Measurements from ENCODE around the gene FMN1.

The FMN1 gene

GRCh38 chr15:33236841-33237509 is 42.5 kb upstream of the FMN1 start:
- no peak overlapping the region for H3K27ac ChIP-seq
- no peak for DNase-seq

GRCh38 chr15:33234020-33234461 is 39.5 kb upstream of the FMN1 start:
- H3K9me3 ChIP-seq (ENCODE audit: severe bottlenecking) = no peaks in the 10 kb centered on the region
- H3K27me3 ChIP-seq (ENCODE audit: insufficient read depth, low read depth, severe bottlenecking) = no peaks in the 10 kb centered on the region
- 0 out of 2 replicates have a peak, but pooled peaks have one; percentile 16 for TF ChIP-seq CTCF (IDR thresholded peaks at IDR 0.05; ENCODE audit: low read depth, low read length)
- H3K27ac ChIP-seq = no peak overlapping the region
- H3K4me3 ChIP-seq (ENCODE audit: low read depth, low read length) = no peak overlapping the region
- no peaks in the 10 kb centered on the region for H3K36me3 ChIP-seq
- peak; percentile 18 for DNase-seq

More at GRCh38 chr15:33236841-33237509, 42.5 kb upstream of the FMN1 start:
- Histone ChIP-seq H3K4me3 (ENCODE audit: low read depth, low read length) (no peak overlapping the region), H3K27me3 (ENCODE audit: insufficient read depth, low read depth, severe bottlenecking) (no peaks in the 10 kb centered on the region), H3K9me3 (ENCODE audit: severe bottlenecking) (no peaks in the 10 kb centered on the region), H3K36me3 (no peaks in the 10 kb centered on the region)
- no peak for TF ChIP-seq CTCF (IDR thresholded peaks at IDR 0.05; ENCODE audit: low read depth, low read length)

- H3K27me3 ChIP-seq (ENCODE audit: insufficient read depth, low read depth, severe bottlenecking) = no peaks in the 10 kb centered on the region
- no peak overlapping the region for H3K4me3 ChIP-seq (ENCODE audit: low read depth, low read length)
- H3K9me3 ChIP-seq (ENCODE audit: severe bottlenecking) = no peaks in the 10 kb centered on the region
- TF ChIP-seq CTCF (IDR thresholded peaks at IDR 0.05; ENCODE audit: low read depth, low read length) = peak; percentile 50
- H3K27ac ChIP-seq = no peak overlapping the region
- H3K36me3 ChIP-seq = no peaks in the 10 kb centered on the region
- DNase-seq = peak; percentile 48
Observed at GRCh38 chr15:33226559-33227181, 32.2 kb upstream of the FMN1 start.

- Histone ChIP-seq H3K9me3 (ENCODE audit: severe bottlenecking) (peaks cover 5% of the 10 kb centered on the region), H3K4me3 (ENCODE audit: low read depth, low read length) (no peak overlapping the region), H3K36me3 (no peaks in the 10 kb centered on the region), H3K27me3 (ENCODE audit: insufficient read depth, low read depth, severe bottlenecking) (no peaks in the 10 kb centered on the region), H3K27ac (no peak overlapping the region)
- no peak for DNase-seq
- TF ChIP-seq CTCF (IDR thresholded peaks at IDR 0.05; ENCODE audit: low read depth, low read length) = no peak
Observed at GRCh38 chr15:33218071-33218491, 23.6 kb upstream of the FMN1 start.

- peak; percentile 79 for DNase-seq
- no peaks in the 10 kb centered on the region for H3K27me3 ChIP-seq (ENCODE audit: insufficient read depth, low read depth, severe bottlenecking)
- no peaks in the 10 kb centered on the region for H3K36me3 ChIP-seq
- no peak overlapping the region for H3K4me3 ChIP-seq (ENCODE audit: low read depth, low read length)
- no peak overlapping the region for H3K27ac ChIP-seq
- peaks cover 5% of the 10 kb centered on the region for H3K9me3 ChIP-seq (ENCODE audit: severe bottlenecking)
- peak; percentile 60 for TF ChIP-seq CTCF (IDR thresholded peaks at IDR 0.05; ENCODE audit: low read depth, low read length)
Observed at GRCh38 chr15:33215941-33216872, 21.7 kb upstream of the FMN1 start.

All from WERI-Rb-1 (cell line).